Endothelial cell of umbilical vein (primary cell): ENCODE measurements around the gene SERPINE1. TPM values are rescaled to one million over a fixed set of nuclear protein-coding genes. Genes with fewer than 3 reads are reported as not detected.

Source experiments
- BruUV-seq: library from RNA; stranded (reverse); fragments of 400-500 nt; replicated peaks from 2 replicates; lab custom pipeline; 2021; lab: Mats Ljungman, UMichigan
- CTCF ChIA-PET: fragments of 300-600, 350-600 bp; sonication (Branson Sonifier 250); formaldehyde crosslinking; loops from one replicate; lab custom pipeline; 2021; ENCODE audit warnings: antibody characterized with exemption, inconsistent platforms; lab: Charles Lee
- POLR2A ChIA-PET: fragments of 300-600, 350-600 bp; sonication (Branson Sonifier 250); formaldehyde crosslinking; loops from one replicate; lab custom pipeline; 2021; ENCODE audit warnings: antibody characterized with exemption, inconsistent platforms; lab: Charles Lee
- DNase-seq: peaks from one replicate; pipeline ENCODE4 v3.0.0-alpha.2; 2011; ENCODE audit warnings: low read depth, low spot score
- FAIRE-seq: peaks from 2 replicates; lab custom pipeline; 2011; peaks lifted over from hg19 to GRCh38; lab: Jason Lieb, UNC
- H2AFZ ChIP-seq: 2 replicates; pipeline ENCODE4 v1.6.0; 2012; ENCODE audit warnings: low read depth, low read length, control low read depth, inconsistent platforms
- H3K27ac ChIP-seq: 2 replicates; pipeline ENCODE4 v1.5.1; 2011; ENCODE audit warnings: low read depth, mild to moderate bottlenecking, control low read depth, low read length, moderate library complexity; ENCODE audit not compliant: insufficient read depth
- H3K27me3 ChIP-seq, 2 experiments: 2 replicates each; pipeline versions ENCODE4 v1.6.0 to v1.6.1; 2011; ENCODE audit warnings: low read length in 2 of 2, mixed read lengths in 1 of 2; ENCODE audit not compliant: control insufficient read depth in 2 of 2, insufficient read depth in 2 of 2
- H3K36me3 ChIP-seq, 2 experiments: 2 replicates in 1 of 2; 3 replicates in 1 of 2; pipeline ENCODE4 v1.5.1; 2011; ENCODE audit warnings: low read length in 2 of 2, mild to moderate bottlenecking in 1 of 2, moderate library complexity in 1 of 2; ENCODE audit not compliant: control insufficient read depth in 2 of 2, insufficient read depth in 2 of 2; ENCODE audit errors: extremely low read depth in 1 of 2
- H3K4me1 ChIP-seq: 3 replicates; pipeline ENCODE4 v1.5.1; 2011; ENCODE audit warnings: mild to moderate bottlenecking, low read length; ENCODE audit not compliant: control insufficient read depth, insufficient read depth; ENCODE audit errors: extremely low read depth
- H3K4me2 ChIP-seq: 2 replicates; pipeline ENCODE4 v1.6.1; 2011; ENCODE audit warnings: low read length, control low read depth, mixed read lengths; ENCODE audit not compliant: insufficient read depth
- H3K4me3 ChIP-seq, 3 experiments: fragments of 200-600 bp in 1 of 3; sonication (generic), shearing (Covaris generic) in 1 of 3; replicated peaks in 1 of 3; 2 replicates each; pipeline ENCODE4 v1.5.1; 2011 to 2016; ENCODE audit warnings: control low read depth in 3 of 3, low read length in 3 of 3, mild to moderate bottlenecking in 2 of 3, inconsistent platforms in 1 of 3, low read depth in 1 of 3, moderate library complexity in 1 of 3; ENCODE audit not compliant: insufficient read depth in 1 of 3
- H3K79me2 ChIP-seq: 2 replicates; pipeline ENCODE4 v1.6.0; 2012; ENCODE audit warnings: low read length, inconsistent platforms; ENCODE audit not compliant: control insufficient read depth, insufficient read depth
- H3K9ac ChIP-seq: replicated peaks from 2 replicates; pipeline ENCODE3; 2011; ENCODE audit warnings: low read length, control low read depth; ENCODE audit not compliant: insufficient read depth; ENCODE audit errors: extremely low read depth
- H3K9me1 ChIP-seq: replicated peaks from 3 replicates; pipeline ENCODE4 v1.6.0; 2011; ENCODE audit warnings: mild to moderate bottlenecking, low read length; ENCODE audit not compliant: control insufficient read depth, insufficient read depth; ENCODE audit errors: extremely low read depth
- H3K9me3 ChIP-seq: replicated peaks from 2 replicates; pipeline ENCODE4 v1.5.1; 2012; ENCODE audit warnings: low read length, inconsistent platforms; ENCODE audit not compliant: control insufficient read depth, insufficient read depth
- H4K20me1 ChIP-seq: replicated peaks from 2 replicates; pipeline ENCODE3; 2011; ENCODE audit warnings: mild to moderate bottlenecking, low read length; ENCODE audit not compliant: control insufficient read depth, insufficient read depth; ENCODE audit errors: extremely low read depth
- EZH2 ChIP-seq: IDR thresholded peaks from 2 replicates; pipeline ENCODE4 v1.6.1; 2012; ENCODE audit warnings: borderline replicate concordance, low read depth, mild to moderate bottlenecking, moderate library complexity, low read length, inconsistent platforms; ENCODE audit not compliant: severe bottlenecking
- FOS ChIP-seq: IDR thresholded peaks from 2 replicates; pipeline ENCODE4 v1.6.1; 2011; ENCODE audit warnings: mild to moderate bottlenecking, low read length, moderate library complexity, borderline replicate concordance; ENCODE audit not compliant: insufficient read depth
- GATA2 ChIP-seq: IDR thresholded peaks from 2 replicates; pipeline ENCODE4 v1.7.0; 2011; ENCODE audit warnings: low read depth, mild to moderate bottlenecking, moderate library complexity, mixed read lengths, low read length; ENCODE audit not compliant: insufficient read length, insufficient read depth
- JUN ChIP-seq: IDR thresholded peaks from 2 replicates; pipeline ENCODE4 v1.6.1; 2011; ENCODE audit warnings: borderline replicate concordance, low read depth; ENCODE audit not compliant: insufficient read length, insufficient read depth
- MYC ChIP-seq: IDR thresholded peaks from one replicate; pipeline ENCODE4 v1.6.1; 2011; ENCODE audit warnings: mild to moderate bottlenecking, low read depth, low read length
- POLR2A ChIP-seq: IDR thresholded peaks from 2 replicates; pipeline ENCODE4 v1.6.1; 2012; ENCODE audit warnings: low read depth, mild to moderate bottlenecking, control low read depth, low read length
- POLR2AphosphoS5 ChIP-seq: IDR thresholded peaks from 2 replicates; pipeline ENCODE4 v1.6.1; 2012; ENCODE audit warnings: low read depth, mild to moderate bottlenecking, control low read depth, low read length, moderate library complexity; ENCODE audit not compliant: insufficient read depth
- dilution Hi-C: fragments of 300-500 bp; cut with MboI; formaldehyde crosslinking; loops from one replicate; pipeline ENCODE4 v1.15.0; 2019; ENCODE audit warnings: low sequenced_read_pairs; ENCODE audit not compliant: extremely low pct_ligation_motif_present
- intact Hi-C: fragments of 100-400 bp; cut with micrococcal nuclease; formaldehyde crosslinking; loops from one replicate; pipeline ENCODE4 v1.10.0; 2022
- polyA plus RNA-seq, 4 experiments: library from polyadenylated mRNA; depleted of rRNA in 3 of 4; stranded (reverse) in 3 of 4; unstranded in 1 of 4; fragments of >200 nt; gene quantifications; 2 replicates each; pipeline versions ENCODE4 v1.2.1 to v1.2.3, GENCODE V29; 2011 to 2012; ENCODE audit warnings: missing spikeins in 1 of 4
- total RNA-seq: library from RNA; stranded (reverse); gene quantifications from 2 replicates; pipeline ENCODE4 v1.2.3, GENCODE V29; 2021
- TF ChIP-seq, protein P1 (sequence below), 2 donors: IDR thresholded peaks; 1 replicate in 1 of 2; 2 replicates in 1 of 2; pipeline ENCODE4 v1.5.1; 2011; ENCODE audit warnings: low read length in 2 of 2, mild to moderate bottlenecking in 2 of 2, moderate library complexity in 2 of 2, control low read depth in 1 of 2, inconsistent platforms in 1 of 2, low read depth in 1 of 2; ENCODE audit not compliant: insufficient read depth in 1 of 2; ENCODE audit errors: extremely low read depth in 1 of 2
- TF ChIP-seq, protein P2 (sequence below): IDR thresholded peaks from 2 replicates; pipeline ENCODE4 v1.6.1; 2011; ENCODE audit not compliant: insufficient read depth, insufficient read length

SERPINE1 gene
- total and polyA plus RNA-seq, 2 donors (not counting 3 experiments of a cell fraction or from before 2014, with no cell fraction given), result 2,296 to 4,637 TPM

DNA sequence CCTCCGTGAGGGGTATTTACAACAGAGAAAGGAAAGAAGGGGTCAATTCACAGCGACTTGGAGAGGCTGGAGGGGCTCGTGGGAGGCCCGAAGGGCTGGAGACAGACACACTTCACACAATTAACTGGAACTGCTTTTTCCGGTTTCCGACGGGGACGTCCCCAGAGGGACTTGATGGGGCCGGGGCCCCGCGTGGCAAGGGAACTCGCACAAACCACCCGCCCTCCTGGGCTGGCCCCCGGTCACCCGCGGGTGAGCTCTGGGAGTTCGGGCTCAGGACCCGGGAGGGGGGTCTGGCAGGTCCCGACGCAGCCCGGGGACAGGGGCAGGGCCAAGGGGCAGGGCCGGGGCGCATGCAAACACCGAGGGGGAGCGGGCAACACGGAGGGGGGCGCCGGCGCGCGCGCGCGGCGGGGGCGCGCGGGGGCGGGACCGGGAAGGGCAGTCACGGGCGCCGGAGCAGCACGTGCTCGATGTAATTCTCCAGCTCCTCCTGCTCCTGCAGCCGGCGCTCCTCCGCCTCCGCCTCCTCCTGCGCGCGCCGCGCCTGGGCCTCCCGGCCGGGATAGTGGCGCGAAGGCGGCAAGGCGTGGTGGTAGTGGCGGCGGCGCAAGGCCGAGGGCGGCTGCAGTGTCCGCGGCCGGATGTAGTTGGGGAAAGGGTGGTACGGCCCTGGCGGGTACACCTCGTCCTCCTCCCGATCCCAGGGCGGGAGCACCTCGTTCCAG, 35.8 kb downstream of the SERPINE1 start:
- Histone ChIP-seq H3K4me1 (peaks cover 16% of the 10 kb centered on the region), H4K20me1 (no peaks in the 10 kb centered on the region), H2AFZ (no peak overlapping the region), H3K4me2 (peak overlapping the region; percentile 7), H3K9ac (no peak overlapping the region), H3K27me3 (peaks cover 30 to 38% of the 10 kb centered on the region in 2 experiments), H3K4me3 (peak overlapping the region in 1 of 3 experiments; percentile 14), H3K36me3 (peaks cover 3 to 9% of the 10 kb centered on the region in 2 experiments), H3K9me3 (no peaks in the 10 kb centered on the region), H3K27ac (no peak overlapping the region), H3K9me1 (no peaks in the 10 kb centered on the region), H3K79me2 (no peaks in the 10 kb centered on the region)
- no peak for DNase-seq
- no peak for FAIRE-seq
- CTCF ChIA-PET, result interaction anchor here (1.2 to 1.7 kb wide), 2 partner anchors 19 to 120 kb away, joined by 3 to 16 read pairs; no protein-coding TSS in a partner anchor
- dilution Hi-C loops (no loop called here), intact Hi-C loops (loop anchor here (10.0 kb wide), 1 partner anchor 268 kb away; the partner anchor contains the start of gene ACHE)
- BruUV-seq, result no TSS peak
- POLR2A ChIA-PET, result interaction anchor here (0.6 to 1.0 kb wide), 2 partner anchors 36 to 84 kb away, joined by 3 read pairs; partner anchors contain the start of gene SERPINE1
- TF ChIP-seq POLR2AphosphoS5 (peak; percentile 40), POLR2A (peak; percentile 12), FOS (no peak), JUN (no peak), EZH2 (no peak), GATA2 (no peak), MYC (no peak)
- TF ChIP-seq, protein P1, sequence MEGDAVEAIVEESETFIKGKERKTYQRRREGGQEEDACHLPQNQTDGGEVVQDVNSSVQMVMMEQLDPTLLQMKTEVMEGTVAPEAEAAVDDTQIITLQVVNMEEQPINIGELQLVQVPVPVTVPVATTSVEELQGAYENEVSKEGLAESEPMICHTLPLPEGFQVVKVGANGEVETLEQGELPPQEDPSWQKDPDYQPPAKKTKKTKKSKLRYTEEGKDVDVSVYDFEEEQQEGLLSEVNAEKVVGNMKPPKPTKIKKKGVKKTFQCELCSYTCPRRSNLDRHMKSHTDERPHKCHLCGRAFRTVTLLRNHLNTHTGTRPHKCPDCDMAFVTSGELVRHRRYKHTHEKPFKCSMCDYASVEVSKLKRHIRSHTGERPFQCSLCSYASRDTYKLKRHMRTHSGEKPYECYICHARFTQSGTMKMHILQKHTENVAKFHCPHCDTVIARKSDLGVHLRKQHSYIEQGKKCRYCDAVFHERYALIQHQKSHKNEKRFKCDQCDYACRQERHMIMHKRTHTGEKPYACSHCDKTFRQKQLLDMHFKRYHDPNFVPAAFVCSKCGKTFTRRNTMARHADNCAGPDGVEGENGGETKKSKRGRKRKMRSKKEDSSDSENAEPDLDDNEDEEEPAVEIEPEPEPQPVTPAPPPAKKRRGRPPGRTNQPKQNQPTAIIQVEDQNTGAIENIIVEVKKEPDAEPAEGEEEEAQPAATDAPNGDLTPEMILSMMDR (IDR thresholded peaks at IDR 0.05; ENCODE audit: extremely low read depth in 1 of 2, insufficient read depth in 1 of 2, low read depth in 1 of 2, low read length in 2 of 2), result peak in 1 of 2 donors; percentile 2
- TF ChIP-seq, protein P2, sequence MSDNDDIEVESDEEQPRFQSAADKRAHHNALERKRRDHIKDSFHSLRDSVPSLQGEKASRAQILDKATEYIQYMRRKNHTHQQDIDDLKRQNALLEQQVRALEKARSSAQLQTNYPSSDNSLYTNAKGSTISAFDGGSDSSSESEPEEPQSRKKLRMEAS, result peak; percentile 44
